Sciatic nerve (tissue), 2 donors: ENCODE data around the gene TMEM132A. TPM values are rescaled to one million over a fixed set of nuclear protein-coding genes. Genes with fewer than 3 reads are reported as not detected.
"Not testable (repeated sequence)": the region's sequence is repeated elsewhere in the genome, so short reads cannot be mapped to it uniquely, and the experiment has no call there.

Source experiments
- ATAC-seq: fragments of 200-7000 bp; cut with Tn5 transposase; one replicate; pipeline ENCODE4 v1.9.1; 2020; ENCODE audit warnings: mild to moderate bottlenecking, moderate library complexity
- DNase-seq: peaks from one replicate; pipeline ENCODE4 v3.0.0-alpha.2; 2020; ENCODE audit warnings: low spot score
- intact Hi-C: fragments of 100-400 bp; cut with DNase I; formaldehyde crosslinking; loops from one replicate; pipeline ENCODE4 v1.14.2; 2022
- total RNA-seq: library from RNA; stranded (reverse); fragmentation: NEBNext Ultra II Directional; extraction: Animal tissue kit (Norgen Biotek cat#: 25700); gene quantifications from one replicate; pipeline ENCODE4 v1.2.1, GENCODE V29; 2021
- donor health status: DM: no; HTN: no; CAD: no.
- donor health status: DM: no; HTN: no; CAD: no.

Gene TMEM132A
- total RNA-seq, 1 donor from 2014 or later = 34.2 TPM

DNA sequence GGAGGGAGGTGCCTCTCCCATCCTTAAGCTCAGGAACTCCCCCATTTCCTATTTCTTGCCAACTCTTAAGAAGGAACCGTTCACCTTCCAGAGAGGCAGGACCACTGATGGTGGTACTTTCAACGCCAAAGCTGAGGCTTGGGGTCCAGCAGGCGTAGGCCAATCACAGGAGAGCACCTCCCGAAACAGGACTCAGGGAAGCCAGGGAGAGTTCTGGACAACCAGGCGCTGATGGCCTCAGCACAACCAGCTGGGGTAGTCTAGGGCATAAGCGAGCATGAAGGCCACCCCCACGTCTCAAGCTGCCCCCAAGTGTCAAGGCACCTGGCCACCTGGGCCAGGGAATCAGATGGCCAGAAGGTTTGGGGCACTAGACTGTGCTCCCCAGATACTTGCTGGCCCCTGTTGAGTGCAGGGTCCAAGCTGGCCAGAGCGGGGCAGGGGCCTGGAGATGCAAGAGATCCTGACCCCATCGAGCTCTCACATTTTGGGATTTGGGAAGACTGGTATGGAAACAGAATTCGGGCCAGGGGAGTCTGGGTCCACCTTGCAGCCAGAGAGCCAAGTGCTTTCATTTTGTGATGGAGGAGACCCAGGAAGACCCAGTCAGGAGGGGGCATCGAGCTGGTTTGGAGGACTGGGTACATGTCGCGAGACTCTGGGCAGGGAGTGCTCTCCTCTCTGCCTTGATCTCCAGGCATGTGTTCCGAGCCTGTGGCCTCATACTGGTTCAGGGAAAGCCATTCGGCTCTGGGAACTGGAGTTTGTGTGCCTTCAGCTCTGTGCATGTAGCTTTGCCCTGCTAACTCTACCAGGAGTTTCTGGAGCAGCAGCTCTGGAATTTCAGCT lies 48.1 kb downstream of the TMEM132A start:
- intact Hi-C loops = no loop called here
- no peak for DNase-seq
- ATAC-seq = no peak

- intact Hi-C loops = no loop called here
- ATAC-seq (no peak), DNase-seq (no peak)
Observed at GRCh38 chr11:60973699-60974098, 49.4 kb downstream of the TMEM132A start.

- intact Hi-C loops, DNase-seq, ATAC-seq: not testable (repeated sequence)
Observed at GRCh38 chr11:60974316-60974715, 50.1 kb downstream of the TMEM132A start.

GRCh38 chr11:60974726-60975125 lies 50.5 kb downstream of the TMEM132A start:
- intact Hi-C loops = no loop called here
- ATAC-seq (no peak), DNase-seq (no peak)

- intact Hi-C loops = no loop called here
- ATAC-seq (no peak), DNase-seq (no peak)
Observed at GRCh38 chr11:60977224-60977623, 53.0 kb downstream of the TMEM132A start.

- intact Hi-C loops = no loop called here
- ATAC-seq = no peak
Observed at GRCh38 chr11:60977836-60978235, 53.6 kb downstream of the TMEM132A start.

GRCh38 chr11:60978546-60979380 lies 54.5 kb downstream of the TMEM132A start:
- intact Hi-C loops = no loop called here
- no peak for ATAC-seq
- no peak for DNase-seq

More at GRCh38 chr11:60977836-60978235, 53.6 kb downstream of the TMEM132A start:
- DNase-seq = no peak

DNA sequence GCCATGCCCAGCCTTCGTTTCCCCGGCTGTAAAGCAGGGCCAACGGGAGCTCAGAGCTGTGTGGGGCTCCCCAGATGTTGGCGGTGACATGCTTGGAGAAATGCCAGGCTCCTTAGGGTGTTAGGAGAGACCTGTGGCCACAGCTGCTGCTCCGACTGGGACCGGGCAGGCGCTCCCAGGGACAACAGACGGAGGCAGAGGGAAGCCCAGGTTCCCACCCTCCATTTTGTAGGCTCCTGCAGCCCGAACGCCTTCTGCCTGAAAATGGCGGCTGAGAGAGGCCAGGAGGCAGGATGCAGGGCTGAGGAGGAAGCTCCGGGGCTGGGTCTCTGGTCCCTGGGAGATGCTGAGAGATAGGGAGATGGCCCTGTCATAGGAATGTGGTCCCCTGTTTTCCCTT lies 57.3 kb downstream of the TMEM132A start:
- ATAC-seq (no peak), DNase-seq (no peak)
- intact Hi-C loops = no loop called here

DNA sequence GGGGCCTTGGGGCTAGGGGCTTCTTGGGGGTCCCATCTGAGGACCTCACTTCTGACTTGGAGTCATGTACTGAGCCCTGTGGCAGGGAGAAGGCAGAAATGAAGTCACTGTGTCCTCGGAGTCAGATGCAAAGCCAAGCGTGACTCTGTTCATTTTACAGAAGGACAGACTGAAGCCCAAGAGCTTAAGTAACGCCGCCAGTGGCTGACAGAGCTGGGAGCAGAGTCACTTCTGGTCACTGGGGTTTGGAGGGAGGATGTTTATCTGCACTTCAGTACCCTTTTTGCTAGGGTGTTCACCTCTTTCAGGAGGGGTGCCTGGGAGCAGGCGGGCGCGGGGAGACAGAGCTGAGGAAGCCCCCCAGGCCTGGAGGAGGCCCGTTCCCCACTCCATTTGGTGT lies 57.9 kb downstream of the TMEM132A start:
- intact Hi-C loops = no loop called here
- DNase-seq = no peak
- no peak for ATAC-seq

- DNase-seq (no peak), ATAC-seq (no peak)
- intact Hi-C loops = no loop called here
Observed at GRCh38 chr11:60984149-60984548, 59.9 kb downstream of the TMEM132A start.

- no peak for DNase-seq
- ATAC-seq = no peak
- intact Hi-C loops = no loop called here
Observed at GRCh38 chr11:60984636-60985035, 60.4 kb downstream of the TMEM132A start.

DNA sequence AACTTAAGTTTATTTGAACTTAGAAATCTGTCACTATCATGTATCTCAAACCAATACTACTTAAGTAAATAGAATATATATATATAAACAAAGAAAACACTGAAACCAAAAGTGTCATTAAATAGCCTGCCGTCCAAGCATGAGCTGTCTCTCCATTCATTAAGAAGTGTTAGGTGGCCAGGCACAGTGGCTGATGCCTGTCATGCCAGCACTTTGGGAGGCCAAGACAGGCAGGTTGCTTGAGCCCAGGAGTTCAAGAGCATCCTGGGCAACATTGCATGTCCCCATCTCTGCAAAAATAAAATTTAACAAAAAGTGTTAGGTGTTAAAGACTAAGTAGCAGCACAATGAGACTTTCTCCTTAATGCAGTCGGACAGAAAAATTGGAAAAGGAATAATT lies 61.2 kb downstream of the TMEM132A start:
- DNase-seq = no peak
- no peak for ATAC-seq
- intact Hi-C loops = no loop called here

GRCh38 chr11:60985991-60986915 lies 62.0 kb downstream of the TMEM132A start:
- ATAC-seq (no peak), DNase-seq (no peak)
- intact Hi-C loops = no loop called here

Other genes starting within 250 kb of the TMEM132A start
- not detected for gene MS4A8, start 224.8 kb upstream of the TMEM132A start, total RNA-seq
- gene MS4A18, start 199.7 kb upstream of the TMEM132A start, total RNA-seq = not detected
- gene MS4A15, start 167.6 kb upstream of the TMEM132A start, total RNA-seq = not detected
- gene MS4A10, start 139.1 kb upstream of the TMEM132A start, total RNA-seq = not detected
- 16.5 TPM for gene CCDC86, start 82.3 kb upstream of the TMEM132A start, total RNA-seq
- gene PTGDR2, start 68.5 kb upstream of the TMEM132A start, total RNA-seq = 1.1 TPM
- 0.85 TPM for gene ZP1, start 56.9 kb upstream of the TMEM132A start, total RNA-seq
- gene PRPF19, start 17.9 kb upstream of the TMEM132A start, total RNA-seq = 50.7 TPM
- 128 TPM for gene TMEM109, start 10.3 kb upstream of the TMEM132A start, total RNA-seq
- 49.4 TPM for gene SLC15A3, start 27.7 kb downstream of the TMEM132A start, total RNA-seq
- 2.5 TPM for gene CD6, start 47.2 kb downstream of the TMEM132A start, total RNA-seq
- gene CD5, start 178.0 kb downstream of the TMEM132A start, total RNA-seq = 1.3 TPM
- gene VPS37C, start 237.0 kb downstream of the TMEM132A start, total RNA-seq = 23.1 TPM